Stimulated activated CD8-positive, alpha-beta memory T cell treated with anti-CD3 and anti-CD28 coated beads, Interleukin-2, amount 100 ng/mL, for 48 hours (primary cell): ENCODE measurements around the gene PXDN.
"Not testable (repeated sequence)": the region's sequence is repeated elsewhere in the genome, so short reads cannot be mapped to it uniquely, and the experiment has no call there.

Experiments used
- DNase-seq, 2 donors: peaks; one replicate each; pipeline ENCODE4 v3.0.0-alpha.2; 2020; ENCODE audit warnings: low read depth in 2 of 2

Gene PXDN, protein sequence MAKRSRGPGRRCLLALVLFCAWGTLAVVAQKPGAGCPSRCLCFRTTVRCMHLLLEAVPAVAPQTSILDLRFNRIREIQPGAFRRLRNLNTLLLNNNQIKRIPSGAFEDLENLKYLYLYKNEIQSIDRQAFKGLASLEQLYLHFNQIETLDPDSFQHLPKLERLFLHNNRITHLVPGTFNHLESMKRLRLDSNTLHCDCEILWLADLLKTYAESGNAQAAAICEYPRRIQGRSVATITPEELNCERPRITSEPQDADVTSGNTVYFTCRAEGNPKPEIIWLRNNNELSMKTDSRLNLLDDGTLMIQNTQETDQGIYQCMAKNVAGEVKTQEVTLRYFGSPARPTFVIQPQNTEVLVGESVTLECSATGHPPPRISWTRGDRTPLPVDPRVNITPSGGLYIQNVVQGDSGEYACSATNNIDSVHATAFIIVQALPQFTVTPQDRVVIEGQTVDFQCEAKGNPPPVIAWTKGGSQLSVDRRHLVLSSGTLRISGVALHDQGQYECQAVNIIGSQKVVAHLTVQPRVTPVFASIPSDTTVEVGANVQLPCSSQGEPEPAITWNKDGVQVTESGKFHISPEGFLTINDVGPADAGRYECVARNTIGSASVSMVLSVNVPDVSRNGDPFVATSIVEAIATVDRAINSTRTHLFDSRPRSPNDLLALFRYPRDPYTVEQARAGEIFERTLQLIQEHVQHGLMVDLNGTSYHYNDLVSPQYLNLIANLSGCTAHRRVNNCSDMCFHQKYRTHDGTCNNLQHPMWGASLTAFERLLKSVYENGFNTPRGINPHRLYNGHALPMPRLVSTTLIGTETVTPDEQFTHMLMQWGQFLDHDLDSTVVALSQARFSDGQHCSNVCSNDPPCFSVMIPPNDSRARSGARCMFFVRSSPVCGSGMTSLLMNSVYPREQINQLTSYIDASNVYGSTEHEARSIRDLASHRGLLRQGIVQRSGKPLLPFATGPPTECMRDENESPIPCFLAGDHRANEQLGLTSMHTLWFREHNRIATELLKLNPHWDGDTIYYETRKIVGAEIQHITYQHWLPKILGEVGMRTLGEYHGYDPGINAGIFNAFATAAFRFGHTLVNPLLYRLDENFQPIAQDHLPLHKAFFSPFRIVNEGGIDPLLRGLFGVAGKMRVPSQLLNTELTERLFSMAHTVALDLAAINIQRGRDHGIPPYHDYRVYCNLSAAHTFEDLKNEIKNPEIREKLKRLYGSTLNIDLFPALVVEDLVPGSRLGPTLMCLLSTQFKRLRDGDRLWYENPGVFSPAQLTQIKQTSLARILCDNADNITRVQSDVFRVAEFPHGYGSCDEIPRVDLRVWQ (N-terminal part only)

DNA sequence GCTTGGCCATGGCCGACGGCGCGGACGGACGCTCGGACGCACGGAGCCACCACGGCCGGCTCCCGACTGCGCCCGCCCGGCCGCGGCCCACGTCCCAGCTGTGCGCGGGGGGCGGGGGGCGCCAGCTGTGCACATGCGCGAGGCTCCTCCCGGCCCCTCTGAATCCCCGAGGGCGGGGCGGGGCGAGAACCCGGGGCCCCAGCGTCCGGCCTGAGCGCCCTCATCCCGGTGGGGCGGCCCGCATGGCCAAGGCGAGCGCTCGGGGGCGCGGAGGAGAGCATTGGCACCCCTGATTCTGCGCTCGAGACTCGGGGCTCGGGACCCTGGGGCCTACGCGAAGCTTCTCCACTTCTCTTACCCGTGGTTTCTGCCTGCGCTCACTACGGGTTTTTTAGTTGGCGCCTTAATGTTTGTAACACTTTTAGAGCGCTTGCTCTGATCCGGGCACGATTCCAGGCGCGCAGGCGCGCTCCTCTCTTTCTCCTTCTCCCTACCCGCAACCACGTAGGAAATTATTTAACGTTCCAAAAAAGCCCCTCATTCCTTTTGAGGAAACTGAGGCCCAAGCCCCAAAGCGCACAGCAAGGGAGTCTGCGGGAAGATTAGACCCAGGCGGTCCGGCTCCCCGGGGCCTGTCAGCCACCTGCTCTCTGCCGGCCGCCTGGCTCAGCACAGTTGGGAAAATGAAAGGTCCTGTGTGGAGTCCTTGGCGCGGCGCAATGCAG lies at the start of gene PXDN:
TSS of gene PXDN (minus strand) at position 70 of the 725 bp plus-strand sequence. CDS start at position 10, 60 bp downstream.
- DNase-seq: no peak

DNA sequence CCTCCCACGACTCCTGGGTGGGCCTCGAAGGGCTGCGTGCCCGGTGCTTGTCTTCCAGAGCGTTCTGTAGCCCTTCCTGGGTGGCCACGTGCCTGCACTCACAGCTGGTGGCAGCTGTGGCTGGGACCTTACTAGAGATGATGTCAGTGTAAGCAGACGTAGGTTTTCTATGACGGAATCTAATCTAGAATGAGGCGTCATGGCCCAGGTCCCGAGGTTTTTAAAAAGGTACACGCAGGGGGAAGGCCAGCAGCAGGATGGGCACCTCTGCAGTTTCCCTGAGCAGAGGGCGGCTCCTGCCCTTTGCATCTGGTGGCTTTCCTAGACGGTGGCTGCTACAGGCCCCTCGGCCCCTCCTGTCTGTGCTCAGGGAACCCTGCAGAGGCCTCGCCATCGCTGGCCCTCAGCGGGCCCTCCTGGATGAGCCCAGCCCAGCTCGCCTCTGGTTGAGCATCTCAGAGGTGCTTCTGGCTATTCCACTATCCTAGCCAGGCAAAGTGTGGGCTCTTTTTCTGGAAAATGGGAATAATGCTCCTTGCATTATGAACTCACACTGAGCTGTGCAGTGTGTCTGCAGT lies 49.6 kb upstream of the PXDN start:
- no peak for DNase-seq

DNA sequence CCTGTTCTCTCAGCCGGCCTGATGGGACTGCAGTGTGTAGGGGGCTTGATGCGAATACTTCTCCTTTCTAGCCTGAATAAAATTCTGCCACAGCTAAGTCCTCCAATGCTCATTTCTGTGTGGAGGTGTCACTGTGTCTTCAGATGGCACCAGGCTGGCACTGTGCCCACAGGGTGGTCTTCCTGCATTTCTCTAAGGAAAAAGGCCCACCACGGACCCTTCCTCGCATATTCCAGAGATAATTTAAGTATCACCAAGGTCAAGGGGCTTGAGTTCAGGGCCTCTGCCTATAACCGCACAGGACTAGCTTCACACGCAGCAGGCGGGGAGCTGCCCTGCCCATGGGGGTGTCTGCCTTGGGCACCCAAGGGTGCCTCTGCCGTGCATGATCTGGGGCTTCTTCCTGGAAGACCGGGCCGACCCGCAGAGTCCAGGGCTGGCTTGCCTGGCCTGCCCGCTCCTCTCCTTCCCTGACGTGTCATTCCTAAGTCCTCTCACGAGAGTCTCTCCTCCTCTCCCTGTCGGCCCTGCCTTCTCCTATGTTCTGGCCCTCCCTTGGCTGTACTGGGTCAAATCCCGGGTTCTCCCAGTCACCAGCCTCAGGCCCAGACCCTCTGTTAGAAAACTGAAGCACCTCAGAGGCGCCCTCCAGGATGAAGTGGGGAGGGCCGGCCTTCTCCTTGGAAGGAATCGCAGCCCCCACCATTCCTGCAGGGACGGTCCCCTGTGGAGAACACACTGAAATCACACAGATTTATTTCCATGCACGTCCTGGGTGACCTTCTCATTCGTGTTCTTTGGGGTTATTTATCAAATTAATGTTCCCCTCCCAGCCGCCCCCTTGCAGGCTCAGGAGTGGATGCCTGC lies 48.9 kb upstream of the PXDN start:
- DNase-seq: no peak

DNA sequence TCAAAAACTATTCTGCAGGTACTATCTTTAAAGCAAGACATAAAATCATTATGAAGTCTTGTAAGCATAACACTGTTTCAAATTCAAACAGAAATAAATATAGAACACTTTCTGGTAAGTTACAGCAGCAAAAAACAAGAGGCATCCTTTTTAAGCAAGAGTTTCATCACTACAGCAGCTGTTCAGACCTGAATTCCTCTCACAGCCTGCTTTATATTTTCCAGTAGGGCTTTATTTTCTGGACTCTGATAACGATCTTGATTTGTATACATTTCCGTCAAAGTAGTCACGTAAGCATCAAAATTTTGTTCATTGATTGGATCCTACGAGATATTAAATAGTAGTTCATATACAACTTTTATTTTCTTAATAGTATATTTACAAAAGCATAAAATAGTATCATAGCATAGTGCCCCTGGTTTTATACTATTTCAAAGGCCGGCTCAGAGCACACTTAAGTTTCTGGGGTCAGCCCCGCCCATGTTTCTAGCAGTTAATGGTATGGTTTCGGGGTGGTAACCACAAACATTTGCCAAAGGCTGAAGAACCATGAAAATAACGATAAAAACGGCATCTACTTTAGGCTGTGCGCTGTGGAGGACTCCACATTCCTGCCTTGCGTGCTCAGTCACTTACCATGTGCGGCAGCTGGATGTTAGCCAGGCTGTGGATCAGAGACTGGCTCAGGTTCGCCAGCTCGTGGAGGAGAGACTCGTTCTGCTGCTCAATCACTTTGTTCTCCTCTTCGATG lies 47.5 kb upstream of the PXDN start:
- no peak for DNase-seq

DNA sequence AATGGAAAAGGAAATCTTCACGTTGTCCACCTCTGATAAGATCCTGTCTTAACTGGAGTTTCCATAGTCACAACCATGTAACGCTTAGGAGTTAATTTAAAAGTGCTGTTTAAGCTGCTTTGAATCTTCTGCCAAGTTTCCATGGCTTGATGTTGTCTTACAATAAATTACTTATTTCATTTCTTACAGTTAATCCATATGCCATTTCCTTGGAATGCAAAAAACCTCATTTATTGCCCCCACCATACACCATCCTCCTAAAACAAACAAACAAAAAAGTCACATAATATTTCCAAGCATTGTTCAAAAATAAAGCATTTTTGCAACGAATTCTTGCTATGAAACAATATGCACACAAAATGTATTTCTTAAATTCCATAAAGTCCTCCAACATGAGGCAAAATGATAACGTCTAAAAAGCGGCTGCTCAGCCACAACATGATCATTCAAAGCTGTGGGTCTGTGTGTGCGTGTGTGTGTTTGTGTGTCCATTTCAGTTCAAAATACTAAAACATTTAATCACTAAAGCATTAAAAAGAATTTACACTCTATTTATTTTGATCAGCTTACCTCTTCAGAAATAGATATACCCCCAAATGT lies 46.8 kb upstream of the PXDN start:
- DNase-seq: no peak

DNA sequence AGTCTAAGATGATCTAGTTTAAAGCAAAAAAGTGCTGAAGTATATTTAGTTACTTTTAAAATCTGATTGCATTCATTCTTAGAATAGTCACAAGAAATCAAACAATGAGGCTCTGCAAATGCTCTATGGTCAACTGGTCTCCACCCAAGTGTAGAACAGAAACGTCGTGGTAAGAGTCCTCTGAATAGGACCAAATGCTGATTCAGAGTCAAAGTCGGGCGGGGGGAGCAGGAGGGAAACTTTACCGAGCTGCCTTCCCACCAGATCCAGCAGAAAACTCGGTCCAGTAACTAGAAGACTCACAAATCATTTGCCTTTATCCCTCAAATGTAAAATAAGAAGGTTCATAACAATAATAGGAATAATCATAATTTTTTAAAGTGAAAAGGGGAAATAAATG lies 46.2 kb upstream of the PXDN start:
- no peak for DNase-seq

DNA sequence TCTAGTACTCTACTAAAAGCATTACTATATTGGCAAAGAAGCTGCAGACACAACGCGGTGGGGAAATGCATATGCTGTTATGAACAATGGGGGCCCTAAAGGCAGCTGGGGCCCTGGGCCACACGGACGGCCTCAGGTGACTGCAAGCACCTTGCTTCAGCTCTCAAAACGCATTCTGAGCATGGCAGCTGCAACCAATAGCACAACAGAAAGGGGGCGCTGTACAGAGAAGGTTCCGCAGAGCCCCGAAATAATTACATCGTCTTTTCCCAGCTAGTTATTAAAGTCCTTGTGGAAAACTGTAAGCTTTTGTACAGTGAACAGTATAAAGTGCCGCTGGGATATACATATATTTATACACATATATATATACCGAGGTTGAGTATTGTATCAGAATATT lies 45.3 kb upstream of the PXDN start:
- DNase-seq: no peak

DNA sequence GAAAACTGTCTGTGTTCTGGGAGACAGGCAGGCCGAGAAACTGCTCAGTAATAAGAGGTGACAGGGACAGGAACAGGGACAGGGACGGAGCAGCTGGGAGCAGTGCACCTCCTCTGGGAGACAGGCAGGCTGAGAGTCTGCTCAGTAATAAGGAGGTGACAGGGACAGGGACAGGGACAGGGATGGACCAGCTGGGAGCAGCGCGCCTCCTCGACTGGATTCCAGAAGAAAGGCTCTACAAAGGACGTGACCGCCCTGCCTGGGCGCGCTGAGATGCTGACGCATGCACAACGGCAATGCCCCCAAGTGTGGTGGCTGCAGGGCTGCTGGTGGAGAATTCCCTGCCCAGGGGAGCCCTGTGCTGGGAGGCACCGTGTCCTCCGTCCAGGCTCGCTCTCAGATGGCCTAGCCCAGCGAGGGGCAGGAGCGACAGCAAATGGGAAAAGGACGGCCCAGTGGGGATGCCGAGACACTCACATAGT lies 44.2 kb upstream of the PXDN start:
- no peak for DNase-seq

DNA sequence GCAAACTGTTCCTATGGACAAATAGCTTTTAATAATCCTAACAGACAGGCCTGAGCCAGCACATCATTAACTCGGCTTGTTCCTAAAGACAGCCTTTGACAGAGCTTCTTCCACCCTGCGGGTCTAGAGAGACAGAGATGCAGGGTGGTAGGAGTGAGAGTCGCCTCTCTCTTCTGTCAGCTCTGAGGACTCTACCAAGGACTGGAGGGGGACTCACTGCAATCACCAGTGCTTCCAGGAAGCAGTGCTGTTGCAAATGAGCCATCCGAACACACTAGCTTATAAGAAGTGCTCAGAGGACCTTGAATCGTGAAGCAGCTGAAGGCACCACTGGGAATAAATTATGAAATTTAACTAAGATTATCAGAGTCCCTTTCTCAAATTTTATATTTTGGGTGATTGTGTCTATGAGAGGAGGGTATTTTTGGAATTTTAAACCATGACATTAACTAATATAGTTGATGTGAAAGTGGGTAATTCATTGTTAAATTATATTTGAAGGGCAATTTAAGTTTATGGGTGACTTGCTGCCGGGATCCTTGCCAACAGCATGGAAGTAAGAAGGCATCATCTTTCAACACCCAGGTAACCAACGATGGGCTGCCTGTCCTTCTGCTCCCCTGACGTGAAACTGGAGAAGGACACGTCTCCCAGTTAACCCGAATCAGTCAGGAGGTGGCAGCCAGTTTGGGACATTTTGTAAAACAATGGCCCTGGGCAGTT lies 43.6 kb upstream of the PXDN start:
- no peak for DNase-seq

DNA sequence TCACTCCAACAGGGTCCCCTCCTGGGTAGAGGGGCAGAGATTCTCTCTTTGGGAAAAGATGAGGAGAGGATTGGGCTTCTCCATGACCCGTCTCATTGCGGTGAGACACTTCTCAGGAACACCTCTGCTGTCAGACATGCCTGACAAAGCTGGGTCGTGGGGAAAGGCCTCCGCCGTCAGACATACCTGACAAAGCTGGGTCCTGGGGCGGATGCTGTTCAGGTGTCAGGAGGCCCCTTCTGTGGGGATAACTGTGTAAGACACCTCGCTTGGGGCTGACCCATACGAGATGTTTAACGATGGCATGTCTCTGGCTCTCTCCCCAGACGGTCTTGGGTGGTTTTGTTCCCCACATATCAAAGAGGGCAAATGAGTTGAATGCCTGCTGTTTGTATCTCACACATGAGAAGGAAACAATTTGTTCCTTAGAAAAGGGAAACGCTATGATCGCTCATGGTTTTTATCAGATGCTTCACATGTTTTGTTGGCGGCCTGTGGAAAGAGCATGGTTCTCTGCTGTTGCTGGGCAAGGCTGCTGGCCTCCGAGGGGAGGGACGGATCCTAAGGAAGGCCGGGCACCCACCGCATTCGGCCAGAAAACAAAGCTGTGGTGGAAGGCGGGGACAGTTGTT lies 40.8 kb upstream of the PXDN start:
- no peak for DNase-seq

DNA sequence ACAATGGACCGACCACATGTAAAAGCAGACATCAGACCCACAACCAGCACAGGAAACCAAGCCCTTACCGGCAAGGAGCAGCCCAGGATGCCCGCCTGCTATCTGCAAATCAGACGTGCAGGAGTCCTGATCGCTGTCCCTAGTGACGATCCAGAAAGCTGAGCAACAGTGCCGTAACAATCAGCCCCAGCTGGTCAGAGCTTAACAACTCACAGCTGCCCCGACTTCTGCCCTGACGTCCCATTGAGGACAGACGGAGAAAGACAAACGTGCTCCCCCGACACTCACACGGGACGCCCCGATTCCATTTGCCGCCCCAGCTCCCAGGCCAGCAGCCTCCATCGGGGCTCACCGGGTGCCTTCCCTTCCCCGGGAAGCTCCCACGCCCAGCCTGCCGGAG lies 39.8 kb upstream of the PXDN start:
- DNase-seq: no peak

DNA sequence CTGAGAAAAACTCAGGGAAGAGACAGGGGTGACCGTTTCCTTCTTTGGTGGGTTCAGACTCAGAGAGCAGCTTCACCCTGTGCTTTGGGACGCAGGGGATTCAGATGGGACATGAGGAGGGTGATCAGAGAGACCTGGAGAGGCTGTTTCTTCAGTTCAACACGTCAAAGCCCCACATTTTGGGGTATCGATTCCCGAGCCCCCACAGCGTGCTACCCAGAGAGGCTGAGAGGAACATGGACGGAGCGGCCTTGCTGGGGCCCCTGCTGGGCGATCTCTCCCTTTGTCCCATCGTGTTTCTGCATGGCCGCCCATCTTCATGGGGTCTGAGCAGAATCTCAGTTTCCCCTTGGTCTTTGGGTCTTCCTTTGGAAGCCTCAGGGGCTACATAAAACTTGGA lies 38.2 kb upstream of the PXDN start:
- DNase-seq: no peak

DNA sequence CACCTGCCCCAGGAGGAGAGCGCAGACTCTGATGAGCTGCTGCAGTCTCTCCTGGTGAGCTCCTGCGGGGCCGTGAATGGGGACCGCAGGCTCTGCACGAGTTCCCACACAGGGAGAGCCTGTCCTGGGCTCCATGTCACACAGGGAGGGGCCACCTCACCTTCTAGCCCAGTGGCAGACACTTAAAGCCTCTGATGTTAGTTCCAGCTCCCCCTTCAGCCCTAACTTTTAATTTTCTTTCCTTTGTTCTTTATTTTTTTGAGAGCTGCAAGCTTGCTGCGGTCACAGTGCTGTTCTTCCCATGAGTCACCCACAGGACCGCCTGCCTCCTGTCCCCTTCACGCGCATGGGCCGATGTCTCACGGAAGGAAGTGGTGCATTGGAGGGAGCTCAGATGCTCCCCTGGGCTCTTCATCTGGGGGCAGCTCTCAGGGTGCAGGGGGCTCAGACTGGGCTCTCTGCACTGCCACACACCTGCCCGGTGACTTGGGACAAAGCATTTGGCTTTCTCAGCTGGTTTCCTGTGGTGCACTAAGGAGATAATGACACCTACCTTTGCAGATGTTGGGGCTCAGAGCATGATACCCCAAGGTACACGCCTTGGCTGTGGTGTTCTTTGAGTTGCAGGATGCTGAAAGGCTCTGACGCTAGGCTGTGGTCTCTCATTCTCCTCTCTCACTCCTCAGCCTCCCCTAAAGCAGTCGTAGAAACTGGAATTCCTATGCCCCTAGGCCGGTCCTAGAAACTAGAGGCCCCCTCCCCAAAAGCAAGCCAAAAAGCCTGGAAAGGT lies 37.2 kb upstream of the PXDN start:
- DNase-seq: peak; percentile 21 to 38

DNA sequence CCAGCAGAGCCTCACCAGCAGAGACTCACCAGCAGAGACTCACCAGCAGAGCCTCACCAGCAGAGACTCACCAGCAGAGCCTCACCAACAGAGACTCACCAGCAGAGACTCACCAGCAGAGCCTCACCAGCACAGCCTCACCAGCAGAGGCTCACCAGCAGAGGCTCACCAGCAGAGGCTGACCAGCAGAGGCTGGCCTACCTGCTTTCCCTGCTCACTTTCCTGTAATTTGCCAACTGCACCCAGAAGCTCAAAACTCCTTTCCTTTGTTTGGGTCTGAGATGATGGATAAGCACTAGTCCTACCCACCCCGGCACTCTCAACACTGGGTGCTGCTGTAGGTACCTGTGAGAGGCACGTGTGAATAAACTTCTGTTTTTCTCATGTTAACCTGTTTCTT lies 36.4 kb upstream of the PXDN start:
- no peak for DNase-seq

DNA sequence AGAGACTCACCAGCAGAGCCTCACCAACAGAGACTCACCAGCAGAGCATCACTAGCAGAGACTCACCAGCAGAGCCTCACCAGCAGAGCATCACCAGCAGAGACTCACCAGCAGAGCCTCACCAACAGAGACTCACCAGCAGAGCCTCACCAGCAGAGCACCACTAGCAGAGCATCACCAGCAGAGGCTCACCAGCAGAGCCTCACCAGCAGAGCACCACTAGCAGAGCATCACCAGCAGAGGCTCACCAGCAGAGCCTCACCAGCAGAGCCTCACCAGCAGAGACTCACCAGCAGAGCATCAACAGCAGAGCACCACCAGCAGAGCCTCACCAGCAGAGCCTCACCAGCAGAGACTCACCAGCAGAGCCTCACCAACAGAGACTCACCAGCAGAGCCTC lies 35.7 kb upstream of the PXDN start:
- not testable (repeated sequence) for DNase-seq

DNA sequence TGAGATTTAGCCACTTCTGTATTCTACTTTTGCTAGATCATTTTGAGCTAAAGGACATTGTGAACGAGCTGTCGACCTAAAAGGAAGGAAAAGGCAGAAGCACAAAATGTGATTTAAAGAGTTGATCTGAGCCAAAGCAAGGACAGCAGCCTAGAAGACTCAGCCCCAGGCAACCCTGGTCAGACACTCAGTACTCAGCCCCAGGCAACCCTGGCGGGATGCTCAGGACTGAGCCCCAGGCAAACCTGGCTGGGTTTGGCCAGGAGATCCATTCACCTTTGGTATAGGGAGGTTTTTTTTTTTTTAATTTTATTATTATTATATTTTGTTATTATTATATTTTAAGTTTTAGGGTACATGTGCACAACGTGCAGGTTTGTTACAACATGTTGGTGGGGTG lies 34.3 kb upstream of the PXDN start:
- no peak for DNase-seq

DNA sequence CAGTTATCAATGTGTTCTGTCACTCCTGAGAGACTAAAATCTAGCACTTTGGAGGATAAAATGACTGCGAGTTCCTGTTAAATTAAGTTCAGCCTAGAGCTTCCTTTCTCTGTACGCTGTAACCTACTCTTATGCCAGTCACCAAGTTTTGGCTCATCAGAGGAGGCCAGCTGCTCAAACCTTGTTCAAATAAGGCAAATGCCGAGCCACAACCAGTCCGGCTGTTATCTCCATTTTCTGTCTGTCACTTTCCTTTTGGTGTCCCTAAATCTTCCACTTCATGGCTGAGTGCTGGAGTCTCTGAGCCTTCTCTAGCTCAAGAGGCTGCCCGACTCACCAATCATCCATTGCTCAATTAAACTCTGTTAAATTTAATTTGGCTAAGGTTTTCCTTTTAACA lies 33.5 kb upstream of the PXDN start:
- no peak for DNase-seq
